Natural killer cell (primary cell): ENCODE measurements around the gene ISCA1. TPM values are rescaled to one million over a fixed set of nuclear protein-coding genes. Genes with fewer than 3 reads are reported as not detected.

Source experiments
- ATAC-seq, 3 donors: fragments of 150-1000 bp in 2 of 3; fragments of 200-7000 bp in 1 of 3; cut with Tn5 transposase; 1 replicate in 1 of 3; 2 replicates in 2 of 3; pipeline ENCODE4 v1.10.0; 2021; ENCODE audit warnings: mild to moderate bottlenecking in 2 of 3, moderate library complexity in 2 of 3
- DNase-seq, 2 donors: peaks; one replicate each; pipeline versions ENCODE4 v3.0.0 to v3.0.0-alpha.2; 2013 to 2021; ENCODE audit warnings: mixed read lengths in 1 of 2
- H3K27ac ChIP-seq: one replicate; pipeline ENCODE4 v1.5.1; 2013; ENCODE audit warnings: mild to moderate bottlenecking, low read length
- H3K27me3 ChIP-seq: one replicate; pipeline ENCODE4 v1.6.1; 2013; ENCODE audit warnings: low read length; ENCODE audit not compliant: control insufficient read depth, insufficient read depth
- H3K36me3 ChIP-seq: one replicate; pipeline ENCODE4 v1.6.1; 2013; ENCODE audit warnings: low read length; ENCODE audit not compliant: control insufficient read depth, insufficient read depth
- H3K4me1 ChIP-seq: one replicate; pipeline ENCODE4 v1.6.1; 2013; ENCODE audit warnings: low read length; ENCODE audit not compliant: control insufficient read depth, insufficient read depth
- H3K4me3 ChIP-seq: one replicate; pipeline ENCODE4 v1.5.1; 2013; ENCODE audit warnings: low read length
- H3K9me3 ChIP-seq: one replicate; pipeline ENCODE4 v1.6.1; 2013; ENCODE audit warnings: low read length; ENCODE audit not compliant: control insufficient read depth, insufficient read depth
- H3K27ac Mint-ChIP-seq, 2 donors: one replicate each; pipeline ENCODE4 v1.8.0; 2022; ENCODE audit warnings: mild to moderate bottlenecking in 2 of 2, mixed read lengths in 2 of 2, moderate library complexity in 1 of 2
- H3K27me3 Mint-ChIP-seq, 2 donors: one replicate each; pipeline ENCODE4 v1.8.0; 2022; ENCODE audit warnings: low read depth in 2 of 2, mixed read lengths in 2 of 2
- H3K36me3 Mint-ChIP-seq: one replicate; pipeline ENCODE4 v1.8.0; 2022; ENCODE audit warnings: mixed read lengths
- H3K4me1 Mint-ChIP-seq, 2 donors: one replicate each; pipeline ENCODE4 v1.8.0; 2022; ENCODE audit warnings: mixed read lengths in 2 of 2
- H3K4me3 Mint-ChIP-seq: one replicate; pipeline ENCODE4 v1.8.0; 2022; ENCODE audit warnings: mild to moderate bottlenecking, moderate library complexity, mixed read lengths
- H3K9me3 Mint-ChIP-seq, 2 donors: one replicate each; pipeline ENCODE4 v1.8.0; 2022; ENCODE audit warnings: mixed read lengths in 2 of 2
- WGBS: methylation state at CpG from one replicate; pipeline ENCODE4 v1.1.7; 2013; ENCODE audit warnings: missing lambda C conversion rate; ENCODE audit not compliant: insufficient coverage; 5-methylcytosine and 5-hydroxymethylcytosine counted together
- intact Hi-C: fragments of 100-400 bp; cut with micrococcal nuclease; formaldehyde crosslinking; loops from one replicate; pipeline ENCODE4 v1.14.2; 2022
- total RNA-seq, 4 donors: library from RNA; stranded (reverse); fragments of 120-200 nt in 1 of 4; gene quantifications; one replicate each; pipeline versions ENCODE4 v1.2.3 to v1.2.4, GENCODE V29; 2013 to 2022
- TF ChIP-seq, protein P1 (sequence below): fragments of 200-600 bp; IDR thresholded peaks from one replicate; pipeline ENCODE4 v1.8.0; 2022; ENCODE audit warnings: antibody characterized with exemption

Gene ISCA1
- total RNA-seq, 3 donors from 2014 or later (not counting 1 experiment from before 2014, with no cell fraction given), result 57.3 to 67.6 (median 63.4) TPM

DNA sequence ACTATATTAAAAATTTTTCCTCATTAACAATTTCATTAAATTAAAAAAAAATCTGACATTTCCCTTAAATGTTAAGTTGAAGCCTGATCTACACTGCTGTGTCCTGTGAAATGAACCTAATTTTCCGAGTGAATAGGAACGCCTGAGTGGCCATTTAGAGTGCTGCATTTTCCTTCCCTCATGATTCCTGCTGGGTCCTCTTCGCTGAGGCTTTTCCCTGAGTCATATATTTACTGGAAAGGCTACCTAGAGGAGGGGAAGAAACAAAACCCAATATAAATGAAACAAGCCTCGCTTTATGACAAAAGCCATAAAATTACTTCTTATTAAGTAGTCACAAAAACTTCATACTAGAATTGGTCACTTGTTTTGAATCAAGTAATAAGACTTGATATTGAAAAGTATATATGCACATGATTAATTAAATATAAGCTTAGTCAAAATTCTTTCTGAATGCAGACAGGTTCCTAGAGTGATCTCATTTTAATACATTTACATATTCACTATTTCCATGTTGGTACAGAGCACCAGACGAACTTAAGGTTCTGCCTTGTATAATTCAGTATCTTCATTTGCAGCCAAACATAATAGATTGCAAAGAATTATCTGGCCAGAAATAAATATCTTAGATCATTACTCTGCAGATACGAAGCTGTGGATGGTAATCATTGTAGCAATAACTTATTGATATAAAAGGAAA is 6.3 kb upstream of the ISCA1 start:
- H3K4me3 ChIP-seq, result no peak overlapping the region
- H3K9me3 Mint-ChIP-seq, result no peaks in the 10 kb centered on the region
- intact Hi-C loops, result loop anchor here (10.0 kb wide), 1 partner anchor 84 kb away; no protein-coding TSS in a partner anchor
- H3K9me3 ChIP-seq, result no peaks in the 10 kb centered on the region
- no peak overlapping the region for H3K4me3 Mint-ChIP-seq
- ATAC-seq, result no peak
- no peaks in the 10 kb centered on the region for H3K27me3 Mint-ChIP-seq
- no peak for DNase-seq
- no peaks in the 10 kb centered on the region for H3K27me3 ChIP-seq
- TF ChIP-seq, protein P1, sequence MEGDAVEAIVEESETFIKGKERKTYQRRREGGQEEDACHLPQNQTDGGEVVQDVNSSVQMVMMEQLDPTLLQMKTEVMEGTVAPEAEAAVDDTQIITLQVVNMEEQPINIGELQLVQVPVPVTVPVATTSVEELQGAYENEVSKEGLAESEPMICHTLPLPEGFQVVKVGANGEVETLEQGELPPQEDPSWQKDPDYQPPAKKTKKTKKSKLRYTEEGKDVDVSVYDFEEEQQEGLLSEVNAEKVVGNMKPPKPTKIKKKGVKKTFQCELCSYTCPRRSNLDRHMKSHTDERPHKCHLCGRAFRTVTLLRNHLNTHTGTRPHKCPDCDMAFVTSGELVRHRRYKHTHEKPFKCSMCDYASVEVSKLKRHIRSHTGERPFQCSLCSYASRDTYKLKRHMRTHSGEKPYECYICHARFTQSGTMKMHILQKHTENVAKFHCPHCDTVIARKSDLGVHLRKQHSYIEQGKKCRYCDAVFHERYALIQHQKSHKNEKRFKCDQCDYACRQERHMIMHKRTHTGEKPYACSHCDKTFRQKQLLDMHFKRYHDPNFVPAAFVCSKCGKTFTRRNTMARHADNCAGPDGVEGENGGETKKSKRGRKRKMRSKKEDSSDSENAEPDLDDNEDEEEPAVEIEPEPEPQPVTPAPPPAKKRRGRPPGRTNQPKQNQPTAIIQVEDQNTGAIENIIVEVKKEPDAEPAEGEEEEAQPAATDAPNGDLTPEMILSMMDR, result no peak
- peaks cover 2 to 6% of the 10 kb centered on the region in 2 donors for H3K4me1 Mint-ChIP-seq
- H3K27ac Mint-ChIP-seq, result peak overlapping the region; percentile 6 to 81
- H3K4me1 ChIP-seq, result peaks cover under 1% of the 10 kb centered on the region
- peaks cover 21% of the 10 kb centered on the region for H3K36me3 ChIP-seq
- 91% methylated on average over 3 of the region's 6 CpGs for WGBS
- H3K36me3 Mint-ChIP-seq, result no peaks in the 10 kb centered on the region
- no peak overlapping the region for H3K27ac ChIP-seq

DNA sequence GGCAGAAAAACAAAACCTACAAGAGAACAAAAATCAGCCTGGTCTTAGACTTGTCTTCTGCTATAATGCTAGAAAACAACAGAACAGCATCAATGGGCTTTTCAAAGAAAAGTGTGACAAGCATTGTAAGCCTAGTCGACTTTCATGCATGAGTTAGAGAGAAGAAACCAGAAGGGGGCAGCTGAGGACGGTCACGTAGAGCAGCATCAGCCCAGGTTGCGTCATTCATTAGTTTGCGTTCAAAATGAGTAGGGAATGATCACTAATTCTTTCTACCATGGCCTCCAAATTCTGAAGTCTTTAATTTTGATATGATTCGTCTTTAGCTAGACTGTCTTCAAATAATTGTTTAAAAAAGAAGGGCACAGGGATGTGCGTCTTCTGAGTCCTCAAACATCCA is 4.7 kb upstream of the ISCA1 start:
- Mint-ChIP-seq H3K4me1 (peaks cover 11 to 15% of the 10 kb centered on the region in 2 donors), H3K9me3 (no peaks in the 10 kb centered on the region), H3K4me3 (no peak overlapping the region), H3K36me3 (no peaks in the 10 kb centered on the region), H3K27ac (peak overlapping the region; percentile 0 to 53), H3K27me3 (no peaks in the 10 kb centered on the region)
- no peak for ATAC-seq
- Histone ChIP-seq H3K27me3 (no peaks in the 10 kb centered on the region), H3K9me3 (no peaks in the 10 kb centered on the region), H3K4me1 (peaks cover 9% of the 10 kb centered on the region), H3K27ac (no peak overlapping the region), H3K36me3 (peaks cover 21% of the 10 kb centered on the region), H3K4me3 (no peak overlapping the region)
- intact Hi-C loops, result loop anchor here (10.0 kb wide), 1 partner anchor 82 kb away; no protein-coding TSS in a partner anchor
- WGBS, result 69% methylated on average over 7 of the region's 7 CpGs
- peak in 1 of 2 donors; percentile 20 for DNase-seq
- TF ChIP-seq, protein P1, result no peak

DNA sequence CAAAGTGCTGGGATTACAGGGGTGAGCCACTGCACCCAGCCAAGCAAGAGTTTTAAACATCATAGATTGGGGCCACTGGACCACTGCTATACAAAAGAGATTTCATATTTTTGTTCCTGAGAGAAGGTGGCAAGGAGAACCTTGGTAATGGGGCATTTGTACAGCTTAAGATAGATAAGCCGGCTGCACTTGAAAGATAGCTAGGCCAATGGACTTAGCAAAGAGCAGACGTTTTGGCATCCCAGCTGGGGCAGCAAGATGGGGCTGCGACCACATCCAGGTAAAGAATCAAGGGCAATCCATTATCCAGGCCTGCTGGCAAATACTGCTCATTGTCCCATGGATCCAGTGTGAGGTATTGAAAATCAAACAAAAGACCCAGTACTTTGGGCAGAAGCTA is 3.9 kb upstream of the ISCA1 start:
- no peak for ATAC-seq
- Mint-ChIP-seq H3K27ac (peak overlapping the region; percentile 0 to 53), H3K4me3 (no peak overlapping the region)

More for the DNA sequence above, 3.9 kb upstream of the ISCA1 start:
- H3K27me3 ChIP-seq, result no peaks in the 10 kb centered on the region
- Mint-ChIP-seq H3K36me3 (no peaks in the 10 kb centered on the region), H3K9me3 (no peaks in the 10 kb centered on the region), H3K27me3 (no peaks in the 10 kb centered on the region), H3K4me1 (peaks cover 14 to 19% of the 10 kb centered on the region in 2 donors)
- no peak overlapping the region for H3K27ac ChIP-seq
- TF ChIP-seq, protein P1, result no peak
- peaks cover 21% of the 10 kb centered on the region for H3K36me3 ChIP-seq
- no peaks in the 10 kb centered on the region for H3K9me3 ChIP-seq
- WGBS, result 60% methylated on average over 3 of the region's 3 CpGs
- no peak overlapping the region for H3K4me3 ChIP-seq
- no peak for DNase-seq
- peaks cover 13% of the 10 kb centered on the region for H3K4me1 ChIP-seq
- intact Hi-C loops, result loop anchor here (10.0 kb wide), 1 partner anchor 81 kb away; no protein-coding TSS in a partner anchor
